Gastroesophageal sphincter (tissue), 3 donors: Measurements from ENCODE around the gene DOCK4.

ENCODE experiments used
- CTCF ChIP-seq, 4 experiments: fragments of 200-600 bp in 2 of 4; fragments of 450-650 bp in 2 of 4; sonication (generic) in 1 of 4; IDR thresholded peaks; one replicate each; pipeline ENCODE4 v1.5.1; 2017 to 2019; ENCODE audit warnings: antibody characterized with exemption in 4 of 4, mild to moderate bottlenecking in 2 of 4, moderate library complexity in 2 of 4
- EP300 ChIP-seq: sonication (generic); formaldehyde crosslinking; IDR thresholded peaks from one replicate; pipeline ENCODE4 v1.6.1; 2017; ENCODE audit warnings: antibody characterized with exemption, mild to moderate bottlenecking
- POLR2A ChIP-seq, 2 donors: fragments of 450-650 bp; IDR thresholded peaks; one replicate each; pipeline ENCODE4 v1.6.1; 2017; ENCODE audit warnings: antibody characterized with exemption in 2 of 2, mild to moderate bottlenecking in 2 of 2, moderate library complexity in 1 of 2
- POLR2AphosphoS5 ChIP-seq: sonication (generic); formaldehyde crosslinking; IDR thresholded peaks from one replicate; pipeline ENCODE4 v1.6.1; 2017; ENCODE audit warnings: antibody characterized with exemption

- no peak for TF ChIP-seq CTCF (IDR thresholded peaks at IDR 0.05)
- no peak for TF ChIP-seq POLR2A (IDR thresholded peaks at IDR 0.05)
- TF ChIP-seq POLR2AphosphoS5: no peak
- no peak for TF ChIP-seq EP300
Observed at GRCh38 chr7:111877931-111878330, 328.3 kb downstream of the DOCK4 start.
